Ovary (tissue), 9 donors: ENCODE data around the gene CAMKK2. TPM values are rescaled to one million over a fixed set of nuclear protein-coding genes. Genes with fewer than 3 reads are reported as not detected.

Source experiments
- DNase-seq, 5 donors: peaks; one replicate each; pipeline ENCODE4 v3.0.0-alpha.2; 2019 to 2020
- H3K27ac ChIP-seq, 2 donors: fragments of 200-600 bp; one replicate each; pipeline versions ENCODE4 v1.5.1 to v1.8.0; 2019 to 2022
- H3K27me3 ChIP-seq: fragments of 200-600 bp; one replicate; pipeline ENCODE4 v1.8.0; 2022
- H3K36me3 ChIP-seq: fragments of 200-600 bp; sonication (generic); one replicate; pipeline ENCODE4 v1.5.1; 2019
- H3K4me1 ChIP-seq: one replicate; pipeline ENCODE4 v1.8.1; 2013; ENCODE audit warnings: mild to moderate bottlenecking, moderate library complexity; ENCODE audit not compliant: insufficient read depth
- H3K4me3 ChIP-seq: fragments of 200-600 bp; sonication (generic); one replicate; pipeline ENCODE4 v1.5.1; 2017
- H3K9me3 ChIP-seq, 2 donors: fragments of 200-600 bp in 1 of 2; sonication (generic) in 1 of 2; one replicate each; pipeline versions ENCODE4 v1.5.1 to v1.8.1; 2013 to 2019; ENCODE audit warnings: mild to moderate bottlenecking in 1 of 2, moderate library complexity in 1 of 2
- CTCF ChIP-seq, 3 donors: fragments of 450-650 bp in 2 of 3; fragments of 200-600 bp in 1 of 3; IDR thresholded peaks; one replicate each; pipeline versions ENCODE4 v1.5.1 to v1.8.0; 2016 to 2022; ENCODE audit warnings: antibody characterized with exemption in 3 of 3, mild to moderate bottlenecking in 1 of 3
- EP300 ChIP-seq: sonication (generic); formaldehyde crosslinking; IDR thresholded peaks from one replicate; pipeline ENCODE4 v1.6.1; 2017; ENCODE audit warnings: antibody characterized with exemption
- POLR2A ChIP-seq: fragments of 450-650 bp; IDR thresholded peaks from one replicate; pipeline ENCODE4 v1.6.1; 2017; ENCODE audit warnings: antibody characterized with exemption, mild to moderate bottlenecking, moderate library complexity
- WGBS, 3 donors: extraction: QIAGEN DNeasy Blood & Tissue Kit in 1 of 3; methylation state at CpG; one replicate each; pipeline versions ENCODE4 v1.1.5 to v1.1.7; 2013 to 2017; 5-methylcytosine and 5-hydroxymethylcytosine counted together
- intact Hi-C, 4 donors: fragments of 100-400 bp; cut with DNase I; formaldehyde crosslinking; loops; one replicate each; pipeline versions ENCODE4 v1.11.0 to v1.15.1; 2022 to 2023
- polyA plus RNA-seq, 2 donors: library from polyadenylated mRNA; stranded (reverse); fragments of 200-250 nt in 1 of 2; fragments of 350-450 nt in 1 of 2; fragmentation: Illumina TruSeq in 1 of 2; extraction: RNeasy Lipid Tissue Mini Kit (QIAGEN cat#74804) in 1 of 2; gene quantifications; one replicate each; pipeline ENCODE4 v1.2.3, GENCODE V29; 2013 to 2014
- total RNA-seq, 7 donors: library from RNA; depleted of rRNA in 2 of 7; stranded (reverse); fragments of >200 nt in 2 of 7; fragmentation: NEBNext Ultra II Directional in 3 of 7; extraction: Animal tissue kit (Norgen Biotek cat#: 25700) in 3 of 7; gene quantifications; one replicate each; pipeline versions ENCODE4 v1.1.0 to v1.2.4, GENCODE V29; 2016 to 2023
- donor health status: DM: no; HTN: no; CAD: no; lungs with moderate emphysema.
- donor health status: DM: no; HTN: no; CAD: no.
- donor health status: Bipolar disorder and iron deficiency.
- donor health status: DM: yes; HTN: yes; CAD: no.
- donor health status: DM: no; HTN: no; CAD: no.
- donor health status: DM: yes; HTN: yes; CAD: no.

The CAMKK2 gene
- total and polyA plus RNA-seq, 9 donors = 19.0 to 44.6 (median 38.0) TPM

GRCh38 chr12:121330195-121330594 is 33.7 kb upstream of the CAMKK2 start:
- Histone ChIP-seq H3K27ac (no peak overlapping the region), H3K9me3 (no peaks in the 10 kb centered on the region), H3K36me3 (no peaks in the 10 kb centered on the region), H3K4me3 (no peak overlapping the region), H3K27me3 (no peaks in the 10 kb centered on the region), H3K4me1 (no peaks in the 10 kb centered on the region)
- WGBS, 3 donors = 91 to 96% (median 93%) methylated on average over 4 of the region's 4 CpGs
- no peak for TF ChIP-seq EP300
- TF ChIP-seq POLR2A = no peak
- TF ChIP-seq CTCF (IDR thresholded peaks at IDR 0.05) = no peak
- no peak for DNase-seq
- intact Hi-C loops = loop anchor here in 1 of 4 donors (10.0 kb wide), 1 partner anchor 115 kb away; no protein-coding TSS in a partner anchor

- H3K4me1 ChIP-seq = no peaks in the 10 kb centered on the region
- intact Hi-C loops = no loop called here
- no peaks in the 10 kb centered on the region for H3K36me3 ChIP-seq
- H3K27me3 ChIP-seq = no peaks in the 10 kb centered on the region
- no peak for DNase-seq
- H3K27ac ChIP-seq = no peak overlapping the region
- no peaks in the 10 kb centered on the region for H3K9me3 ChIP-seq
- TF ChIP-seq POLR2A (no peak), CTCF (IDR thresholded peaks at IDR 0.05) (no peak), EP300 (no peak)
- H3K4me3 ChIP-seq = no peak overlapping the region
- WGBS, 3 donors = 91 to 93% (median 93%) methylated on average over 4 of the region's 4 CpGs
Observed at GRCh38 chr12:121328620-121329019, 32.1 kb upstream of the CAMKK2 start.

- no peak overlapping the region for H3K4me3 ChIP-seq
- TF ChIP-seq POLR2A (no peak), CTCF (IDR thresholded peaks at IDR 0.05) (no peak), EP300 (no peak)
- H3K4me1 ChIP-seq = no peaks in the 10 kb centered on the region
- H3K9me3 ChIP-seq = no peaks in the 10 kb centered on the region
- DNase-seq = no peak
- H3K27me3 ChIP-seq = no peaks in the 10 kb centered on the region
- H3K27ac ChIP-seq = no peak overlapping the region
- H3K36me3 ChIP-seq = no peaks in the 10 kb centered on the region
- intact Hi-C loops = no loop called here
- 61 to 75% (median 63%) methylated on average over 19 to 21 of the region's 21 CpGs for WGBS, 3 donors
Observed at GRCh38 chr12:121326996-121327674, 30.6 kb upstream of the CAMKK2 start.

GRCh38 chr12:121325922-121326396 is 29.4 kb upstream of the CAMKK2 start:
- DNase-seq = no peak
- intact Hi-C loops = no loop called here
- 71 to 78% (median 77%) methylated on average over 5 of the region's 5 CpGs for WGBS, 3 donors

More at GRCh38 chr12:121325922-121326396, 29.4 kb upstream of the CAMKK2 start:
- Histone ChIP-seq H3K4me3 (no peak overlapping the region), H3K27ac (no peak overlapping the region), H3K9me3 (no peaks in the 10 kb centered on the region), H3K36me3 (no peaks in the 10 kb centered on the region), H3K4me1 (no peaks in the 10 kb centered on the region), H3K27me3 (no peaks in the 10 kb centered on the region)
- no peak for TF ChIP-seq EP300
- no peak for TF ChIP-seq POLR2A
- no peak for TF ChIP-seq CTCF (IDR thresholded peaks at IDR 0.05)
